HCT116 (cell line): ENCODE data around the gene CAPS. TPM values are rescaled to one million over a fixed set of nuclear protein-coding genes. Genes with fewer than 3 reads are reported as not detected.

Source experiments
- ATAC-seq: fragments of 200-7000 bp; cut with Tn5 transposase; 2 replicates; pipeline ENCODE4 v1.9.1; 2020; ENCODE audit warnings: mild to moderate bottlenecking, moderate library complexity
- BruUV-seq: library from RNA; stranded (reverse); fragments of 400-500 nt; replicated peaks from 2 replicates; lab custom pipeline; 2021; lab: Mats Ljungman, UMichigan
- CTCF ChIA-PET: fragments of 300-600 bp; sonication (Branson Sonifier 250); formaldehyde crosslinking; loops from one replicate; lab custom pipeline; 2021; ENCODE audit warnings: antibody characterized with exemption; lab: Charles Lee
- POLR2A ChIA-PET: fragments of 300-600, 350-600 bp; sonication (Branson Sonifier 250); formaldehyde crosslinking; loops from one replicate; lab custom pipeline; 2021; ENCODE audit warnings: antibody characterized with exemption; lab: Charles Lee
- RAD21 ChIA-PET, 2 experiments: fragments of 300-600 bp; sonication (Branson Sonifier 250); formaldehyde crosslinking; loops; one replicate each; lab custom pipeline; 2023; ENCODE audit warnings: low total read pairs in 2 of 2; ENCODE audit not compliant: uncharacterized antibody in 2 of 2, unreplicated experiment in 2 of 2, low non-redundant PET in 1 of 2; lab: Charles Lee
- DNase-seq: peaks from one replicate; pipeline ENCODE4 v3.0.0-alpha.2; 2010; ENCODE audit warnings: low read depth, low spot score
- H2AFZ ChIP-seq: fragments of 200-600 bp; shearing (Covaris generic), sonication (generic); 2 replicates; pipeline ENCODE4 v1.6.1; 2017; ENCODE audit warnings: low read depth, mixed run types, mixed read lengths, antibody characterized with exemption, low read length; ENCODE audit not compliant: poor library complexity, severe bottlenecking
- H3K27ac ChIP-seq: 2 replicates; pipeline ENCODE4 v1.5.1; 2012; ENCODE audit warnings: low read depth, low read length
- H3K27me3 ChIP-seq: fragments of 200-600 bp; sonication (generic); 2 replicates; pipeline ENCODE4 v1.6.1; 2016; ENCODE audit warnings: mixed run types, low read length, mixed read lengths; ENCODE audit not compliant: insufficient read depth
- H3K36me3 ChIP-seq, 2 experiments: fragments of 200-500 bp in 1 of 2; fragments of 200-600 bp in 1 of 2; sonication (Bioruptor generic) in 1 of 2; sonication (generic) in 1 of 2; 2 replicates each; pipeline versions ENCODE4 v1.5.1 to v1.6.1; 2014 to 2016; ENCODE audit warnings: low read length in 2 of 2, inconsistent platforms in 1 of 2, mixed read lengths in 1 of 2, mixed run types in 1 of 2; ENCODE audit not compliant: insufficient read depth in 2 of 2, control insufficient read depth in 1 of 2
- H3K4me1 ChIP-seq, 2 experiments: fragments of 200-600 bp in 1 of 2; sonication (generic) in 1 of 2; 2 replicates each; pipeline versions ENCODE4 v1.5.1 to v1.6.1; 2012 to 2017; ENCODE audit warnings: low read length in 2 of 2, inconsistent platforms in 1 of 2, mild to moderate bottlenecking in 1 of 2, mixed read lengths in 1 of 2, mixed run types in 1 of 2, moderate library complexity in 1 of 2; ENCODE audit not compliant: insufficient read depth in 2 of 2, control insufficient read depth in 1 of 2
- H3K4me2 ChIP-seq: fragments of 200-600 bp; sonication (generic); 2 replicates; pipeline ENCODE4 v1.6.1; 2017; ENCODE audit warnings: mixed run types, low read length, mixed read lengths
- H3K4me3 ChIP-seq, 2 experiments: fragments of 200-600 bp in 1 of 2; sonication (generic) in 1 of 2; replicated peaks in 1 of 2; 2 replicates each; pipeline ENCODE4 v1.5.1; 2011 to 2016; ENCODE audit warnings: low read length in 2 of 2, control low read depth in 1 of 2, low read depth in 1 of 2, mild to moderate bottlenecking in 1 of 2, mixed read lengths in 1 of 2, mixed run types in 1 of 2
- H3K79me2 ChIP-seq: fragments of 200-600 bp; sonication (generic); 2 replicates; pipeline ENCODE4 v1.6.1; 2017; ENCODE audit warnings: mild to moderate bottlenecking, mixed run types, low read length, moderate library complexity, mixed read lengths; ENCODE audit not compliant: insufficient read depth
- H3K9ac ChIP-seq: fragments of 200-600 bp; sonication (generic); 2 replicates; pipeline ENCODE4 v1.6.1; 2016; ENCODE audit warnings: low read length, mixed read lengths
- H3K9me2 ChIP-seq: fragments of 200-600 bp; sonication (generic), shearing (Covaris generic); 2 replicates; pipeline ENCODE4 v1.6.1; 2017; ENCODE audit warnings: mixed run types, mild to moderate bottlenecking, moderate library complexity; ENCODE audit not compliant: insufficient read depth
- H3K9me3 ChIP-seq, 2 experiments: fragments of 200-500 bp in 1 of 2; fragments of 200-600 bp in 1 of 2; sonication (Bioruptor generic) in 1 of 2; sonication (generic) in 1 of 2; 2 replicates each; pipeline ENCODE4 v1.6.1; 2014 to 2017; ENCODE audit warnings: low read length in 2 of 2, mixed read lengths in 2 of 2, inconsistent platforms in 1 of 2, low read depth in 1 of 2, mild to moderate bottlenecking in 1 of 2, mixed run types in 1 of 2, moderate library complexity in 1 of 2; ENCODE audit not compliant: control insufficient read depth in 1 of 2, insufficient read depth in 1 of 2
- H4K20me1 ChIP-seq: fragments of 200-600 bp; sonication (generic), shearing (Covaris generic); 2 replicates; pipeline ENCODE4 v1.6.1; 2017; ENCODE audit warnings: mixed run types, mild to moderate bottlenecking, moderate library complexity; ENCODE audit not compliant: insufficient read depth
- CBX3 ChIP-seq: IDR thresholded peaks from 2 replicates; pipeline ENCODE4 v1.6.1; 2012; ENCODE audit warnings: low read depth
- ELF1 ChIP-seq: IDR thresholded peaks from 2 replicates; pipeline ENCODE4 v1.6.1; 2012; ENCODE audit warnings: low read depth, borderline replicate concordance
- POLR2AphosphoS5 ChIP-seq: IDR thresholded peaks from 2 replicates; pipeline ENCODE4 v1.6.1; 2011; ENCODE audit warnings: mild to moderate bottlenecking, low read depth, low read length, moderate library complexity
- RAD21 ChIP-seq: IDR thresholded peaks from 2 replicates; pipeline ENCODE4 v1.6.1; 2012; ENCODE audit warnings: low read depth, mild to moderate bottlenecking
- SIN3A ChIP-seq: IDR thresholded peaks from 2 replicates; pipeline ENCODE4 v1.6.1; 2012; ENCODE audit warnings: low read depth
- SRF ChIP-seq: IDR thresholded peaks from 2 replicates; pipeline ENCODE4 v1.6.1; 2012; ENCODE audit warnings: low read depth
- TCF7L2 ChIP-seq: IDR thresholded peaks from 2 replicates; pipeline ENCODE4 v1.7.0; 2011; ENCODE audit warnings: borderline replicate concordance, inconsistent platforms; ENCODE audit not compliant: insufficient read depth, insufficient read length; ENCODE audit errors: extremely low read depth
- ZFX ChIP-seq: fragments of 450-650 bp; IDR thresholded peaks from 2 replicates; pipeline ENCODE4 v1.6.1; 2017
- intact Hi-C: fragments of 100-400 bp; cut with micrococcal nuclease; formaldehyde crosslinking; loops from 2 replicates; pipeline ENCODE4 v1.10.0; 2022
- total RNA-seq: library from RNA; stranded (reverse); gene quantifications from one replicate; pipeline ENCODE4 v1.2.1, GENCODE V29; 2021; ENCODE audit not compliant: unreplicated experiment
- TF ChIP-seq, protein P1 (sequence below): IDR thresholded peaks from 2 replicates; pipeline ENCODE4 v1.6.1; 2012; ENCODE audit warnings: low read depth
- TF ChIP-seq, protein P2 (sequence below): IDR thresholded peaks from 2 replicates; pipeline ENCODE4 v1.6.1; 2012

CAPS gene
- total RNA-seq, 1 experiment from 2014 or later: 2.5 TPM

DNA sequence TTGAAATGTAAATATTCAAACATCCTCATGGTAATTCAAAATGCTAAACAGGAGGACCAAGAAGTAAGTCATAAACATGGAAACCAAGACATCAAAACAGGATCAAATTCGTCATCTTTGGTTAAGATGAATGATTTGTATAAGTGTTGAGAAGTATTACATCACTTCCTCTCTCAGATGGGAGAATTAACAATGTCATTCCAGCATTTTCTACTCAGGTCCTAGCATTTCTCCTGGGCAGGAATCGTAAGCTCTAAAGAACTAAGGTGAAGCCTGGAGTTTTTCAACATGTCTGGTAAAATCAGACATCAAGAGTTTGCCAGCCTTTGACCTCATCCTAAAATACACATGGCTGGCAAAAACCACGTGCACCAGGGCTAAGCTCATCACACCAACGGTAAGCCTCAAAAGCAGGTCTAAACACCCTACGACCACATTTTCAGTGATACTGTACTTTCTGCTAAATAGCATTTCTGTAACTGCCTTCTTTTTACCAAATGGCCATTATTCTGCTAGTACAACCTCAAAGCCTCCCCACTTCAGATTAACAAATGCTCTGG is 39.1 kb downstream of the CAPS start (continued):
- TF ChIP-seq, protein P1, sequence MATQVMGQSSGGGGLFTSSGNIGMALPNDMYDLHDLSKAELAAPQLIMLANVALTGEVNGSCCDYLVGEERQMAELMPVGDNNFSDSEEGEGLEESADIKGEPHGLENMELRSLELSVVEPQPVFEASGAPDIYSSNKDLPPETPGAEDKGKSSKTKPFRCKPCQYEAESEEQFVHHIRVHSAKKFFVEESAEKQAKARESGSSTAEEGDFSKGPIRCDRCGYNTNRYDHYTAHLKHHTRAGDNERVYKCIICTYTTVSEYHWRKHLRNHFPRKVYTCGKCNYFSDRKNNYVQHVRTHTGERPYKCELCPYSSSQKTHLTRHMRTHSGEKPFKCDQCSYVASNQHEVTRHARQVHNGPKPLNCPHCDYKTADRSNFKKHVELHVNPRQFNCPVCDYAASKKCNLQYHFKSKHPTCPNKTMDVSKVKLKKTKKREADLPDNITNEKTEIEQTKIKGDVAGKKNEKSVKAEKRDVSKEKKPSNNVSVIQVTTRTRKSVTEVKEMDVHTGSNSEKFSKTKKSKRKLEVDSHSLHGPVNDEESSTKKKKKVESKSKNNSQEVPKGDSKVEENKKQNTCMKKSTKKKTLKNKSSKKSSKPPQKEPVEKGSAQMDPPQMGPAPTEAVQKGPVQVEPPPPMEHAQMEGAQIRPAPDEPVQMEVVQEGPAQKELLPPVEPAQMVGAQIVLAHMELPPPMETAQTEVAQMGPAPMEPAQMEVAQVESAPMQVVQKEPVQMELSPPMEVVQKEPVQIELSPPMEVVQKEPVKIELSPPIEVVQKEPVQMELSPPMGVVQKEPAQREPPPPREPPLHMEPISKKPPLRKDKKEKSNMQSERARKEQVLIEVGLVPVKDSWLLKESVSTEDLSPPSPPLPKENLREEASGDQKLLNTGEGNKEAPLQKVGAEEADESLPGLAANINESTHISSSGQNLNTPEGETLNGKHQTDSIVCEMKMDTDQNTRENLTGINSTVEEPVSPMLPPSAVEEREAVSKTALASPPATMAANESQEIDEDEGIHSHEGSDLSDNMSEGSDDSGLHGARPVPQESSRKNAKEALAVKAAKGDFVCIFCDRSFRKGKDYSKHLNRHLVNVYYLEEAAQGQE: no peak
- TF ChIP-seq POLR2AphosphoS5 (no peak), ELF1 (no peak)

DNA sequence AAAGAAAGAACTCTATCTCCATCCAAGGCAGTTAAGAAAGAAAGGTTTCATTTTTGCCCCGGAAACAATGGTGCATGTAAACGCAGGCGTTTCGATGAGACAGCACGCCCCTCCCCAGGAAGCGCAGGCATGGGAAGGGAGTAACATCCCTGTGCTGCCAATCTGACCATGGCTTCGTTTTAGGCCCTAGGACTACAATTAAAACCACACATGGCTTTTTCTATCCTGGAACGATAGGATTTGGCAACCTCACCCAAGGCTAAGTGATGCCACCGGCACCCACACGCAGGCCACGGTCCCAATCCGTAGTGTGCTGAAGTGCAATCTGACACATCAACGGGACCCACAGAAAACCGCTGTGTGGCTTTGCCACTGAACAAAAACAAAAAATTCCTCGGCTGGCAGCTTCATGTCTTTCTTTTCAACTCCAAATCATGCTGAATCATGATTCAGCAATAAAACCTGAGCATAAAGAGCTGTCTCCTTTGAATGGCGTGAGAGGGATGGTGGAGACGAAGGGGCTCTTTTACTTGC is 39.7 kb downstream of the CAPS start:
- H3K9ac ChIP-seq: no peak overlapping the region
- H3K4me1 ChIP-seq: 0 out of 4 replicates have a peak, but pooled peaks cover 0 to 2% of the 10 kb centered on the region in 2 experiments
- H3K36me3 ChIP-seq: peaks cover 0 to 17% of the 10 kb centered on the region in 2 experiments; a peak in 1 of 4 replicates
- CTCF ChIA-PET: no interaction called here
- H4K20me1 ChIP-seq: peaks cover 15% of the 10 kb centered on the region; the same call in 1 of the 2 replicates
- no peak overlapping the region for H2AFZ ChIP-seq
- RAD21 ChIA-PET: no interaction called here
- DNase-seq (no peak), ATAC-seq (no peak)
- no peaks in the 10 kb centered on the region for H3K27me3 ChIP-seq
- no TSS peak for BruUV-seq
- no peak overlapping the region for H3K4me2 ChIP-seq
- H3K9me3 ChIP-seq: no peaks in the 10 kb centered on the region
- peaks cover 98% of the 10 kb centered on the region for H3K79me2 ChIP-seq
- H3K4me3 ChIP-seq: no peak overlapping the region
- no peak overlapping the region for H3K27ac ChIP-seq
- H3K9me2 ChIP-seq: no peaks in the 10 kb centered on the region
- intact Hi-C loops: no loop called here
- TF ChIP-seq SRF (no peak), ZFX (no peak), CBX3 (no peak), SIN3A (no peak), ELF1 (no peak), TCF7L2 (no peak), RAD21 (no peak)
- TF ChIP-seq, protein P2, sequence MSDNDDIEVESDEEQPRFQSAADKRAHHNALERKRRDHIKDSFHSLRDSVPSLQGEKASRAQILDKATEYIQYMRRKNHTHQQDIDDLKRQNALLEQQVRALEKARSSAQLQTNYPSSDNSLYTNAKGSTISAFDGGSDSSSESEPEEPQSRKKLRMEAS: no peak
- TF ChIP-seq, all 23 proteins: peak for 0
- POLR2A ChIA-PET: no interaction called here
